CD4-positive, alpha-beta T cell treated with Interferon gamma for 1 hour (primary cell): ENCODE results near the gene EXOG.

Experiments
- DNase-seq: peaks from one replicate; pipeline ENCODE4 v3.0.0-alpha.2; 2020

The EXOG gene

DNA sequence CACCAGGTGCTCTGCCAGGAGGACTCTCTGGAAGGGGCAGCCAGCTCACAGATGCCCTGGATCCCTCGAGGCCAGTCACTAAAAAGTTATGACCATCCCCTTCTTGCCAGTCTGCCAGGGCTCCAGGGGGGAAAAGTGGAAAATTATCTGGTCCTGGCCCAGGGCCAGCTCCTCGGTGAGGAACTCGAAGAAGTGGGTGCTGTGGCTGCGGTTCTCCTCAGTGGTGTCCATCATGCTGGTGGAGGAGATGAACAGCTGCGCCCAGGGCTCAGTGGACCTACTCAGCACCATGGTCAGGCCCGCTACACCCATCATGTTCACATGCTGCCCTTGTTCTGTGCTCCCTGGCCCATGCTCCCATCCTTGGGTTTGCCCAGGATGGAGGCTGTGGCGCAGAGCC, 19.2 kb downstream of the EXOG start:
- DNase-seq, result no peak

DNA sequence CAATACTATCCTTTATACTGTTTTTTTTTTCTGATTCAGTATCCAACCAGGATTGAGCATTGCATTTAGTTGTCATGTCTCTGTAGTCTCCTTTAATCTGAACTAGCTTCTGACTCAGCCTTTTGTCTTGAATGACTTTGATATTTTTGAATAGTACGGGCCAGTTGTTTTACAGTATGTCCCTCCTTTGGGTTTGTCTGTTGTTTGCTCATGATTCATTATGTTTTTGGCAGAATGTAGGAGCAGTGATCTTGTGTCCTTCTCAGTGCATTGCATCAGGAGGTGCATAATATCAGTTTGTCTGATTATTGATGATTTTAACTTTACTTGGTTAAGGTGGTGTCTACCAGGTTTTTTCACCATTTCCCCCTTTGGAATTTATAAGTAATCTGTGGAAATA, 20.5 kb downstream of the EXOG start:
- no peak for DNase-seq

DNA sequence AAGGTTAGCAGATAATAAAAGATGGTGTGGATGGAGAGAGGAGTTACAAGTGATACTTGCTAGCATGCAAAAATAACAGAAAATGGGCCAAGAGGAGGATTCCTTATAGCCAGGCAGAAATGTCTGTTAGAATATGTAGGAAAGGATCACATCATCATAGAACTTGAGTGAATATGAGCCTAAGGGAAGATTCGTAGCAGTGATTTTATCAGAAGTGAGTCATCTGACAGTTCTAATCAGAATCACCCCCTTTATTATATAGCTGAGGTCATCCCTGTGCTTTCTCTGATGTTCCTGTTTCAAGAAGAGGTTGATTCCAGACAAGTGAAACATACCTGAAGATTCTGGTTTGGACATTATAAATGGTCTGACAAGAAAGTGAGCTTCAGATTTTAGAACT, 22.9 kb downstream of the EXOG start:
- DNase-seq, result no peak

DNA sequence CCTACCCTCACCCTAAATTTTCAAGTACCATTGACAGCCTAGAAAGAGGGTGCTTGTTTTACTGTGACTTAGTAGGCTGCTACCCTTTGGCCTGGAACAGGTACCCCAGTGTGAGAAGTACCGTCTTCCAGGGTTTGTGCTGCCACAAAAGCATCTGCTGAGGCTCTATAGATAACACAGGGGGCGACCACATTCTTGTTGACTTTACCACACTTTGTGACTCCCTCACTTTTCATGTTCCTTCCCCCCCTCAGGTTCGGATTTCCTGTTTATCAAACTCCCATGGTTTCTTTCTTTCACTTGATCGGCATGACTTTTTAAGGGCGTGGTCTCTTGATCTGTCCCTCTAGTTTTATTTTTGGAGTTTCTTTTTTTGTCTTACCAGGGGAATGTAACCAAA, 23.5 kb downstream of the EXOG start:
- no peak for DNase-seq

DNA sequence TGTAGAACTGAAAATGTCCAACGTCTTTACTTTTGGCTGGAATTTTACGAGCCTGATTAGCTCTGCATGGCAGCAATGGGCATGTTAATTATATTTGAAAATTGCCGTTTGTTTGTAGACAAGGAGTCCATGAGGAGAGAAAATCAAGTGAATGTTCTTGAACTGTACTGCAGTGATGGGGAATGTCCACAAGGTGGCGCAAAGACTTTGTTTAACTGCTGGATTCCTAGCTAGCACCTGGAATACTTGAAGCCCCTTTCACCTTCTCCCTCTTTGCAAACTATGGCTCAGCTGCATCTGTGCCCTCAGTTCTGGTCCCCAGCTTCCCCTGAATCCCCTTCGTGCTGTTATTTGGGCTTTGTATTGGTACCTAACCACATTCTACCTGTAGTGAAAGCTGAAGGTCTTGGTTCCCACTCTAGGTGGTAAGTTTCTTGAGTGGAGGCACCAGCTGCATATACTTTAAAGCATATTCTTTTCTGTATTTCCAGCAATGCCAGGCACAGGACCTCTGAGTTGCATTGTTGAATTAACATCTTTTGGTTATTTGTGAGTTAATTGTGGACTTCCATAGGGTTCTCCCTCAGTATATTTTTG, 25.3 kb downstream of the EXOG start:
- peak; percentile 31 for DNase-seq

DNA sequence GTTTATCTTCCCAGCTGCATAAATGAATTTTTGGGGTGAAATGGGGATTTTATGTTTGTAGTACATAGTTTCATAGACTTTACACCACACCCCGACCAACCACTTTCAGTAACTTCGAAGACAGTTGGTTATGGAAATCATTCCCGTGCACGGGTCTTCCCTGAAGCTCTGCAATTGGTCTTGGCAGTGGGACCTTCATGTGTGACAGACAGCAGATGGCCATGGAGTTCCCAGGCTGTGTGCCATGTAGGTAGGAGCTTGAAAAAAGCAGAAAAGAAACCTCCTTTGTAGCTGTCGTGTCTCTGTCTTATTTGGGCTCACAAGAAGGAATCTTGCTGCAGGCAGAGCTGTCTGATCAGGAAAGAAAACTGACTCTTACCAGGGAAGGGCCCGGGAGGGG, 25.9 kb downstream of the EXOG start:
- no peak for DNase-seq

DNA sequence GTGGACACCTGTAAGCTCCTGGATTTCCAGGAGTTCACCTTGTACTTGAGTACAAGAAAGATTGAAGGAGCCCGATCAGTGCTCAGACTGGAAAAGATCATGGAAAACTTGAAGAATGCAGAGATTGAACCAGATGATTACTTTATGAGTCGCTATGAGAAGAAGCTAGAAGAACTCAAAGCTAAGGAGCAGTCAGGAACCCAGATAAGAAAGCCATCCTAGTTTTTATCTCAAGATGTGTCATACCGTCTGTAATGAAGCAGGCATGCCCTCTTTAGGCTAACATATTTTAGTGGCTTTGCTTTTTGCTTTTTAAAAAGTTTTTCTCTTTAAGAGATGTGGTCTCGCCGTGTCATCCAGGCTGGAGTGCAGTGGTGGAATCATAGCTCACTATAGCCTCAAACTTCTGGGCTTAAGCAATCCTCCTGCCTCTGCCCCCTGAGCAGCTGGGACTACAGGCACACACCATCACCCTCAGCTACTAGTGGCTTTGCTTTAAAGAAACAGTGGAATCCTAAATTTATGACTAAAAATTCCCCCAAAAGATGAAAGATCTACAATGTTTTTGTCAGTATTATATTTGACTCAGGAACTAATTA, 28.1 kb downstream of the EXOG start:
- no peak for DNase-seq

DNA sequence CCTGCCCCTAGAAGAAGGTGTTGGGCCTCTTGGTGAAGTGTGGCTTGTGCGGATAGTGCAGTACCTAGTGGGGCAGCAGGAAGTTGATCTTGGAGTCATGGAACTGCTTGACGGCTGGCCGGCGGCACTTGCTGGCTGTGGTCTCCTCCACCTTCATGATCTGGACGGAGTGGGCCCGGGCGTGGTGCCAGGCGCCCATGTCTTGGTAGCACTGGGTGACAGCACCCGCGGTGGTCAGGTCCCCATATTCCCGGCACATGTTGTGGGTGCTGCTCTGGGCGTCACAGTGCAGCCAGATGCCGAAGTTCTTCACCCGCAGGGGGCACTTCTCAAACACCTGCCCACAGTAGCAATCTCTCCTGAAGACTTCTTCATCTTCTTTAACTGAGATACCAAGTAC, 30.7 kb downstream of the EXOG start:
- DNase-seq, result no peak

DNA sequence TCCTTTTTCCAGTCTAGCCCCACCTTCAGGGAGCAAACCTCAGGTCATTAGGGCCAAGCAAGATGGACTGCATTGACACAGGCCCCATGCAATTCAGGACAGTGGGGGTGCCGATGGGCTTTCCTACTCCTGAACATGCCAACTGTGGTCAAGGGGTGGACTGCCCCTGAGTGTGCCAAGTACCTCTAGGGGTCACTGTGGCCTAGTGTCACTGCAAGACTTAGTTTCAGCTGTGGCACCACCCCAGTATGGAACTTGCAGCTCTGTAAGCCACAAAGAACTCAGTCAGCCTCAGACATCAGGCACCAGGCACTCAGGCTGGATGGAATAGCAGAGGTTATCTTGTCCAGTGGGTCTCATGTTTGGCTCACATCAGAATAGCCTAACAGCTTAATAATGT, 32.3 kb downstream of the EXOG start:
- DNase-seq, result no peak

DNA sequence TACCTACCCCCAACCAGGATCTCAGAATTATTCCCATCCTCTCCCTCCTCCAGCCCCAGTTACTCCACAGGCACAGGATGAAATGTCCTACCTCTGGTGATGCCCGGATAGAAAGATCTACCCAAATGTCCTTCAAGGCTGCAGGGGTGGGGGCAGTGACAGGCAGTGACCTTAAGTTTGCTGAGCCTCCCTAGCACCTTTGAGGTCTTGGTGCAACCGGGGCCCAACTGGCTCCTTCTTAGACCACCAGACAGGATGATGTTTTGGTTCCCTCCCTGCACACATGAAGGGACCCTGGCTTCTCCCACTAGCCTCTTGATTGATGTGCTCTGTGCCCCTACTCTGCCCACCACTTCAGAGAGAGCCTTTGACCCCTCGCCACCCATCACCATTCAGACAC, 36.4 kb downstream of the EXOG start:
- no peak for DNase-seq

DNA sequence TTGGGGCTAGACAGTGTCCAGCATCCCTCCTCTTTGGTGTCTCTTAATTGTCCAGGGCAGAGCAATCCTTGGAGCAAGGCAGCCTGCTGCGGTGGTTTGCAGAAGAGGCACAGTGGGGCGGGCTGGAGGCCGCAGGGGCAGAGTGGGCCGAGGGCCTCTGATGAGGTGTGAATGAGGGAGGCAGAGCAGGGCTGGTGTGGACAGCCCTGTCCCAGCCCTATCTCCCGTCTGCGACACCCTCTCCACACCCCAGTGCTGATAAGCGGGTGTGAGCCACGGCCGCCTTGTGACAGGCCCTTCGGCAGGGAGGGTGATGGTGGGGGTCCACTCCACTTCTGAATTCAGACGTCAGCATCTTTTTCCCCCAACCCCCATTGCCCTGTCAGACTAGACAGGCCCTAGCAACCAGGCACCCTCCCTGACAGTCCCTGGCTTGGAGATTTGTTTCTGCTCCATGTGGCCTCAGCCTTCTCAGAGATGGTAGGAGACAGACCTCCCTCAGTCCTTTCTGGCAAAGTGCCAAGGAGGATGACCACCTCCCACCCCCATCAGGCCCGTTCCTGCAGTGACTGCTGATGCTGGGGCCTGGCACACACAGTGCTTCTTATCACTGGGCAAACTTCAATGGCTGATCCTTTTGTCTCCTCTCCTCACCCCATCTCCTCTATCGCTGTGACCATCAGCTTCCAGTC, 37.3 kb downstream of the EXOG start:
- no peak for DNase-seq

DNA sequence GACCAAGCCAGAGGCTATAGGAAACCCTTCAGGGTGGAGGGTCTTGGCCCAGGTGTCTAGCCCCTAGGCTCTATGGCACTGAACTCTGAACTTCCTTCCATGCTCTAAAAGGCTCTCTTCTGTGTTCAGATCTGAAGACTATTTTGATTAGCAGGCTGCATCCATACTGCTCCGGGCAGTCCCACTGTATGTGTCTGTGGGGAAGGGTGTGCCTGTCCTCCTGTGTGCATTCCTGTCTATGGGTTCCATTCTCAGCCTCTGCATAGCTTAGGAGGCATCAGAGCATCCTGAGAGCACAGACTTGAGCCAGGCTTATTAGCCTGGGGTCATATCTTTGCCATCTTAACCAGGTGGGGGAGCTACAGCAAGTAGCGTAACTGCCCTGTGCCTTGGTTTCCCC, 38.0 kb downstream of the EXOG start:
- DNase-seq, result no peak

DNA sequence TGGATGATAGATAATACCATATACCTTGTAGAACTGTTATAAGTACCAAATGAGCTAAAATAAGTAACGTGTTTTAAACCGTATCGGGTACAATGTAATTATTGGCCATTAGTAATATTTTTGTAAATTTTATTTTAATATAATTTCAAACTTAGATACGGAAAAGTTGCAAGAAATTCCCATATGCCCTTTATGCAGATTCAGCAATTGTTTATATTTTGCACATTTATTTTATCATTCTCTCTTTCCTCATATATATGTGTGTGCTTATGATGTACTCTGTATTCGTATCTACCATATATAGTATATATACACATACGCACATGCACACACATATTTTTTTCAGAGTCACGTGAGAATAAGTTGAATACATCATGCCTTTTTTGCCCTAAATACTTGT, 38.5 kb downstream of the EXOG start:
- DNase-seq, result no peak

DNA sequence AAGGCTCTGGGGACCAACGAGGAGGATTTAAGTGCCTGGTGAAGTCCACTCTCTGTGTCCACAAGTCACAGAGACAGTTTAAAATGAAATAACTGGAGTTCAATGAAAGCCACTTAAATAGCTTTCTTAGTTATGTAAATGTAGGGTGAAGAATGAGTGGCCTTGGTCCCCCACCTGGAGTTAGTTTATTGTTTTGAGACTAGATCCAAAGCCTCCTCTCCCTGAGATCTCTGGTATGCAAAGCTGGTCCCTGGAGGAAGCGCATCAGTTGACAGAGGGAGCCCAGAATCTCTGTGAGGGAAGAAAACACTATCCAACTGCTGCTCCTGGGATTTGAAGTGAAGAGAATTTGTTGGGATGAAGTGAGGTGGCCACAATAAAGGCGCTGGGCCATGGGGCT, 40.5 kb downstream of the EXOG start:
- no peak for DNase-seq

DNA sequence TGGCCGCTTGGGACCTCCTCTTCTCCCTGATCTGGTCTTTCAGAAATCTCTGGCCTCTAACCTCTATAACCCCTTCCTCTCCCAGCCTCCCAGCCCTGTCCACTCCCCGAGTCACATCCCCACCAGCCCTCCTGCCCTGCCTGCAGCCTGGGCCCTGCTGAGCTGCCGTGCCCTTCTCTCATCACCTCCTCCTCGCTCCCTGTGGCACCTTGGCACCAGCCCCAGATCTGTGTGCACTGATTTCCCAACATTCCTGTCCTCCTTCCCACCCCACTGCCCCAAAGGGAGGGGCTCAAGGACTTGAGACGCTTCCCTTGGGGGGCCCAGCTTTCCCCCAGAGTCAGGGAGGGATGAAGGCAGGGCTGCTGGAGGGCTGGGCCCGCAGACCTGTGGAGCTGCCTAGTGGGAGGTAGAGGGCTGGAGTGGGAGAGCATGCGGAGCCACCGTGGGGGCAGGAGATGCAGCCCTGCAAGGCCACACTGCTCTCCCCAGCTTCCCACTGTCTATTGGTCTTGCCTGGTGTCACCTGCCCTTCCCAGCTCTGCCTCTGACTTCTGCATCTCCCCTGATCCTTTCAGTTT, 42.7 kb downstream of the EXOG start:
- no peak for DNase-seq

DNA sequence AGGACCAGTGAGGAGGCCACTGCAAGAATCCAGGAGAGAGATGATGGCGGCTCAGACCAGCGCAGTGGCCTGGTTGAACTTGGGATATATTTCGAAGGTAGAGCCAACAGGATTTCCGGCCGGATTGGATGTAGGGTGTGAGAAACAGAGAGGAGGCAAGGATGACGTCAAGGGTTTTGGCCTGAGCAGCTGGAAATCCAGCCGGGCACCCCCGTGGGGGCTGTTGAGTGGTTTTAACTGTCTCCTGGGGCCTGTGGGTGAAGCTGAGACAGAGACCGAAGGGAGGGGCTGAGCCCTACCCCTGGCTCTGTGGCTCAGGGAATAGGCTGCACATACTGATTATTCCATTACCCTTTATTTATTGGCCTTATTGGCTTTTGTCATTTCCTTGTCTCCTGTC, 45.7 kb downstream of the EXOG start:
- no peak for DNase-seq

DNA sequence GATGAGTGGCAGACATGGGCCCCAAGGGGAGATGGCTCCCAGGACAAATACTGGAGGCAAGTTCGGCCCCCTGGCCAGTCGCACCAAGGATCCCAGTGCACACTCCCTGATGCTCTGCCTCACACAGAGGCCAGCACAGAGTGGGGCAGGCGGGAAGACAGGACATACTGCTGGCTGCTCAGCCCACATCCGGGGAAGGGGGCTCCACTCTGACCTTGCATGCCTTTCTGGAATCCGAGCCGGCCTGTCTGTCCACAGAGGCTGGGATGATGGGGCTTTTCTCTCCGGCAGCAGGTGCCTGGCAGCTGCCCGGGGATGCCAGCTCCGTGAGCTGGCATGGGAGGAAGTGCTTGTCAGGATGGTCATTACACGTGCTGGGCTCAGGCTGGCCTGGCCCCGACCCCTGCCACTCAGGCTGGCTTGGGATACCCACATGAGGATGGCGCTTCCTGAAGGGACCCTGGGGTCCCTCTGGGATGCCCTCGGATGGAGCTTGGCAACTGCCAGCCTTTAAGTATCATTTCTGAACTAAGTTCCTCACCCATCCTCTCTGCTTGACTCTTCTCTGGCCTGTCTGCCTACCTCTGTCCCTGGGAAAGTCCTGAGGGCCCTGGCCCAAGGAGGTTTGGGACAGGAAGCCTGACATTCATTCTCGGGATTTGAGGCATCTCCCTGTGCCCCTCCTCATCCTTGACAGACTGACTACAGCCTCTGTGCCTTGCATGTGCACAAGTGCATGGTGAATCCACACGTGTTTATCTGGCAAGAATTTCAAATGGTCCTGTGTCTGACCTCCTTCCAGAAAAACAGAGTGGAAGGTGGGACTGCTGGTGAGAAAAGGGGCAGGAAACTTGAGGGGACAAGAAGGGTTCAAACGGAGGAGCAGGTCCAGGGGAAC, 46.5 kb downstream of the EXOG start:
- DNase-seq, result no peak

DNA sequence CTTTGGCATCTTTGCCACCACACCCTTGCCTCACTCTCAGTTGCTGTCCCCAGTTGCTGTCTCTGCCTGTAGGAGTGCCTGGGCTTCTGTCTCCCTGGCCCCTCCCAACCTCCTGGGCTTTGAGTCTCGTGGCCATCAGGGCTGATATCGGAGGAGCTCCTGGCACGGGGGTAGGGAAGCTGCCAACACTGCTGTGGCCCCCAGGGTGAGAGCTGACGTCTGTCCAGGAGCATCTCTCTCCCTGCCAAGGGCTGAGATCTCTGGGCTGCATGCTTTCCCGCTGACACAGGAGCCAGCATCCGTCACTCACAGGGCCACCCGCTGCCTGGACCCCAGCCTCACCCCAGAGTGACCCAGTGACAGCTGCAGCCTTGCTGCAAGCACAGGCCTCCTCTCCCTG, 47.4 kb downstream of the EXOG start:
- no peak for DNase-seq

DNA sequence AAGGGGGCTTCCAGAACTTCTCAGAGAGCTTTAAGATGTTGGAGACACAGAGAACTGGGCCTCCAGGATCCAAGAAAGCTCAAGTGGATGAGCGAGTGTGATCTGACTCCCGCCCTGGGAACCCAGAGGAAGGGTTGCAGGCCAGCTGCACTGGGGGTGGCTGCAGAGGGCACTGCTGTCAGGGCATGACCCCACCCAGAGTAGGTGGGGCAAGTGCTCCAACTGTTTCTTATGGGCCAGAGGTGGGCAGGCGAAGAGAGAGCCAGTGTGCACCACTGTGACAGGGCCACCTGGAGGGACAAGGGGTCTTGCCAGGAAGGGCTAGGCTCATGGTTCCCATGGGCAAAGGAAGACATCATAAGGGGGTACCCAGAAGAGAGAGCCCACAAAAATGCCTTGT, 48.8 kb downstream of the EXOG start:
- DNase-seq, result no peak

DNA sequence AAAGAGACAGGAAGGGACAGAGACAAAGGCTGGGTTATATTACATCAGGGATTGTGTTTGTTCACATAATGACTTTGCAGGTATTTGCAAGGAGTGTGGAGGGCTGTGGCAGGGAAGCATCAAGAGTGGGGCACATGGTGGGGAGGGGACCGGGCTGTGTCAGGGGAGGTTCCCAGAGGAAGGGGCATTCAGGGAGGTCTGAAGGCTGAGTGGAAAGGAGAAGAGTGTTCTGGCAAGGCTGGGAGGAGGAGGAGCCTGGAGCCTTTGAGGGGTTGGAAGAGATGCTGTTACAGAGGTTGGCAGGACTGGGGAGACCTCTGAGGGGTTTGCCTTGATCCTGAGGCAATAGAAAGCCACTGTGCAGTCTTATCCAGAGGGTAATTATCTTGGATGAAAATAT, 49.4 kb downstream of the EXOG start:
- DNase-seq, result no peak

DNA sequence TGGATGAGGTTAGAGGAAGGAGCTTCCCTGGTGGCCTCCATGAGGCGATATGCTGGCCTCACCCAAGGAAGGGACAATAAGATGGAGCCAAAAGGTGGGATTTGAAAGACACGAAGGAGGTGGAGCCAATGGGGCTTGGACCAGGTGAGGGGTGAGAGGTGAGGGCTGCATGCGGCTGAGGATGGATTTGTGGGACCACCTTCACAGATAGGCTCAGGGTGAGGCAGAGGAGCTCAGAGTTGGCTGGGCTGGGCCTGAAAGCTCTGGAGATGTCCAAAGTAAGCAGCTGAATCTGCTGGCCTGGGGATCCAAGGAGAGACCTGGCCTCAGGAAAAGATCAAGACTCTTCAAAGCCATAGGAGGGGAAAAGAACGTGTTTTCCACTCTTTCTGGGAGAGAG, 49.8 kb downstream of the EXOG start:
- DNase-seq, result no peak

DNA sequence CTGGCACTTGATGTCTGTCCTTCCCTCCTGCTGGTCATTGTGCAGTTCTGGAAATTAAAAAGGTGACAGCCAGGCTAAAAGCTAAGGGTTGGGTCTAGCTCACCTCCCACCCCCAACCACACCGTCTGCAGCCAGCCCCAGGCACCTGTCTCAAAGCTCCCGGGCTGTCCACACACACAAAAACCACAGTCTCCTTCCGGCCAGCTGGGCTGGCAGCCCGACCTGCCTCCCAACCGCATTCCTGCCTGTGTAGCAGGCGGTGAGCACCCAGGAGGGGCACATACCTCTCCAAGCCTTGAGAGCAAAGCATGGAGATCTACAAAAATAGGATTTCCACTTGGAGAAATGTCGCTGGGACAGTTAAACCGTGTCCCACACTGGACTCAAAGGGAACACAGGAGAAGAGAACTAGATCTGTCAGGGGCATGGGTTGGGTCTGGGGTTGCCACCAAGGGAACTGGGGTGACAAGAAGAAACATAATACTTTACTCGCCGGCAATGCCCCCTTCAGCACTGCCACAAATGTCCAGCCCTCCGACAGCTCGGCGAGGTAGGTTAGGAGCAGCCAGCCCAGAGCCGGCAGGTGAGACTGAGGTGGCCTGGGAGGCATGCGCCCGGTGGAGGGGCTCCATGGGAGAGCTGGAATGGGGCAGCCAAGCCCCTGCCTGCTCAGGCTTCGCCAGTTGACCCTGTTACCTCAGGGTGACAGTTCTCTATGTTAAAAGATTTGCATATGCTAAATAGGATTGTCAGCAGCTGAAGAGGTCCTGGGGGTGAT, 52.2 kb downstream of the EXOG start:
- DNase-seq, result no peak

DNA sequence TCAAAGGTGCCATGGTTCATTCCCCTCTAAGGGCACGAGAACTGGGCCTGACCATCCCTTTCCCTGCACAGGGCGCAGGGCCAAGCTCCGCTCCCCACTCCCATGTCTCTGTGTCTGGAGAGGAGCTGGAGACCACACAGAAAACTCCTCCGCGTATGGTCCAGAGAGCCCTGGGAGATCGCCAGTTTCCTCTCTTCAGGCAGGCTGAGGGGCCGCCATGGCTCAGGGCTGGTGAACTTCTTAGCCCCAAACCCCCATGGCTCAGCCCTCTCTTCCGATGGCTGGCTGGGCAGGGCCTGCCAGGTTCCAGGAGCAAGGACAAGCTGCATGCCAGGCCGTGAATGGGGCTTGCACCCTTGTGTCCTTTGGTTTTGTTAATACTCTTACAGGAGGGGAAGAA, 52.9 kb downstream of the EXOG start:
- no peak for DNase-seq
